Measurements from ENCODE around the gene UNC93B1.
A peak's percentile ranks its signal among the peaks of the same experiment; 100 is the strongest.

Gene UNC93B1

DNA sequence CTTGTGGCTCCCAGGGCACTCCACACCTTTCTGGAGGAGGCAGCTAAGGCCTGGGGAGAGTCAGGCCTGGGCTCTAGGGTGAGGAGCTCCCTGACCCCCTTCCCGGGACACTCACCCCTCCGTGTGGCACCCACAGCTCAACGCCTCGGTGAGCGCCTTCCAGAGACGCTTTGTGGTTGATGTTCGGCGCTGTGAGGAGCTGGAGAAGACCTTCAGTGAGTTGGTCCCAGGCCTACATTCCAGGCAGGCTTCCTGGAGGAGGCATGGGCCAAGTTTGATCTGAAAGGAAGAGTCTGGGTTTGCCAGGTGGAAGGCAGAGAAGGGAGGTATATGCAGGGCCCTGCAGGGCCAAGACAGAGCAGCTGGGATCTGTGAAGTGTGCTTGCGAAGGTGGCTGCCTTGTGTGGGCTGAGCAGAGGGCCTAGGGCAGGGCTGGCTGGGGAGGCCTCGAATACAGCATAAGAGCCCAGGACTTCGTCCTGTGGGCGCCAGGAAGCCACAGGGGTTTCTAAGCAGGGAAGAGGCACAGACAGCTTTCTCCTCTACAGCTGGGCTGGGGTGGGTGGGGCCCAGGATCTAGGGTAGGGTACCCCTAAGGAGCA lies 37.8 kb upstream of the UNC93B1 start:
- in situ Hi-C loops (cut with MboI; ENCODE audit: low pct_unique_long_range_greater_than_20kb, low sequenced_read_pairs), result no loop called here
- no peak for DNase-seq

DNA sequence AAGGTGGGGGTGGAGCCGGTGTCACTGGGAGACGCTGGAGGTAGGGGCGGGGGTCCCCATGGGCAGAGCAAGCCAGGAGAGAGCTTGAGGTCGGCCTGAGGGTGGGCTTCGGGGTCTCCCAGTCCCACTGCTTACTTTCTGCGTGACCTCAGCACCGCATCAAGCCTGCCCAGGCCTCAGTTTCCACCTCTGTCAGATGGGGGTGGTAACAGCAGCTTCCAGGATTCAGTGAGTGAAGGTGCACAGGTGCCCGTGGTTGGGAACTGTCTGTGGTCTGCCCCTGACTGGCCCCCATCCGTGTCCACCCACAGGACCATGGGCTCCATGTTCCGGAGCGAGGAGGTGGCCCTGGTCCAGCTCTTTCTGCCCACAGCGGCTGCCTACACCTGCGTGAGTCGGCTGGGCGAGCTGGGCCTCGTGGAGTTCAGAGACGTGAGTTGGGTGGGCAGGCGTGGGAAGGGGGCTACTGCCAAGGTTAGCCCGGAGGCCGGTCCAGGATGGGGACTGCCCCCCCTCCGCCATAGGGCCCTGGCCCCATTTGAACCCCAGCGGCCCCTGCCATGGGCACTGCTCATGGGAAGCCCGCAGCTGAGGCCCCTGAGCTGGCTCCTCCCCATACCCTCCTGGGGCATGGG lies 37.2 kb upstream of the UNC93B1 start:
- in situ Hi-C loops (cut with MboI; ENCODE audit: low pct_unique_long_range_greater_than_20kb, low sequenced_read_pairs), result no loop called here
- no peak for DNase-seq

DNA sequence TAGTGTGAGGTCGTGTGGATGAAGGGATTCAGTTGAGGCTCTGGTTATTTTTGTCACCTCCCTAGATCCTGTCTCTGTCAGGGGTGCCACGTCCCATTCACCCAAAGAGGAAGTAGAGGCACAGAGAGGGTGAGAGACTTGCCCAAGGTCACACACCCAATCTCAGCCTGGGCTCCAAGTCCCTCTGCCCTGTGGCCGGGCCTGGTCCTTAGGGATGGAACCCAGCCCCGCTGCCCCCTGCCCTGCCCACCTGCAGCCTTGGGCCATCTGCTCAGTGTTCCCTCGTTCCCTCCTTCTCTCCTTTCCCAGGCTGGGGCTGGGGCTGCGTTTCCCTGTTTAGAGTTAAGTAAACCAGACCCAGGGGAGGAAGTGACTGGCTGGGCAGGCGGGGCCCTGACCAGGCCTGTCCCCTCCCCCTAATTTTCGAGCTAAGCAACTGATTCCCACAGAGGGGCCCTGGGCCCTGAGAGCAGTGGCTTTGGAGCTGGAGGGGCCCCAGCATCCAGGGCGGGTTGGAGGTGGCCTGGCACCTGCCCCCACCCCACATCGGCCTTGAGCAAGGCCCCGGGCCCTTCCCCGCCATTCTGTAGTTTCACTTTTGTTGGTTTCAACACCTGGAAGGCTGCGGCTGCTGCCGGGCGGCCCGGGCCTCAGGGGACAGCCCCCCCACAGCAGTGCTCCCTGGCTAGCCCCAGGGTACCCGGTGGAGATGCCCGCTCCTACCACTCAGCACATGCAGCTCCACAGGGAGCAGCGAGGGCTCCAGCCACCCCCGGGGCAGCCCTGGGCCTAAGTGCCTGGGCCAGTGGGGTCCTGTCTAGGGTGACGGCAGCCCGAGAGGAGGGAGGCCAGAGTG lies 36.4 kb upstream of the UNC93B1 start:
- peak; percentile 85 for DNase-seq
- in situ Hi-C loops (cut with MboI; ENCODE audit: low pct_unique_long_range_greater_than_20kb, low sequenced_read_pairs), result no loop called here

DNA sequence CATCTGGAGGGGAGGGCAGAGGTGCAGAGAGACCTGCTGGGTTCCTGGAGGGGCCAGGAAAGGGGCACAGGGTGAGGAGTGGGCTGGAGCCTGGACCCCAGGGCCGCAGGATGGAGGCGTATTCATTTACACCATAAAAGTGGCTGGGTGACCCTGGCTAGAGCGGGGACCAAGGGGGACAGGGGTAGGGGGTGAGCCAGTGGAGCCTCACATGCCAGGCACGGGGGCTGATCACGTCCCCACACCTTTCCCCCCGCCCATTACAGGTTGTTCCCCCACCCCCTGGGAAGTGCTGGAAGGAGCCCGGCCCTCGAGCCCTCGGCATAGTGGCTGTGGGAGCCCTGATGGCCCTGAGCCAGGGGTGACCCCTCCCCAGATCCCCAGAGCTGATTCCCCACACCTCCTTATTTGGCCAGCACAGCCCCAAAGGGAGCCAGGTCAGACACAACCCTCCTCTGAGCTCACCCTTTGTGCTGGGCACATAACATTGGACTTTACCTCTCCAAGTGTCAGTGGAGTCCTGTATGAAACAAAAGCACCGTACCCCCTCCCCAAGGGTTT lies 35.7 kb upstream of the UNC93B1 start:
- in situ Hi-C loops (cut with MboI; ENCODE audit: low pct_unique_long_range_greater_than_20kb, low sequenced_read_pairs), result no loop called here

DNA sequence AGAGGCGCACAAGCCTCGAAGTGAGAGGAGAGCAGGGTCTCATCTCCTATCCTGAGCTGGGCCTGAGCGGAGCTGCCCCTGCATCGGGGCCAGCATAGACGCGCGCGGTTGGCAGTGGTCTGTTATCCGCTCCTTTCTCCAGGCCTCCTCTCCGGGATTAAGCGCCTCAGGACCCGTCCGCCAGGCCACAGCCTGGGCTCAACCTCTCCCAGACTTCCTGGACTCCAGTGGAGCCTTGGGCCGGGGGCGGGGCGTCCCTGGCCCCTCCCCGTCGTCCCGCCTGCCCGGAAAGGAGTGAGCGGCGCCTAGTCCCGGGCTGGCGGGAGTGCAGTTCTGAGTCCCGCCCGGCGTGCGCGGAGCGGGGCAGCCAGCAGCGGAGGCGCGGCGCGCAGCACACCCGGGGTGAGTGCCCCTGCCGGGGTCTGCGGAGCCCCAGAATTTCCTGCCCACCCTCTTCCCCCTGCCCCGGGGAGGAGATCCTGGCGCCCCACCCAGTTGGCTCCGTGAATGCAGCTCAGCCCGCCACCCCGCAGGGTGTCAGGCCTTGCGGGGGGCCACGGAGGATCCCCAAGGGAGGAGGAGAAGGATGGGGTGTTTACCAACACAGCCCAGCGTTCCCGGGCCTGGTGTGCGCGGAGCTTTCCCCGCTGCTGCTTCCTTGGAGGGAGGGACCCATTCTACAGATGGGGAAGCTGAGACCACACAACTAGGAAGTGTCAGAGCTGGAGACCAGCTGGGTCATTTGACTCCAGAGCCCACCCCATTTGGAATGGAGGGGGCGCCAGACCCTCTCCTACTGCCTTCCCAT lies 35.0 kb upstream of the UNC93B1 start, which contains the start of gene TCIRG1:
Gene TCIRG1 (plus strand): TSS at position 308 of the 808 bp plus-strand sequence. CDS start 2,247 bp downstream, outside the sequence.
- DNase-seq, result peak; percentile 80
- in situ Hi-C loops (cut with MboI; ENCODE audit: low pct_unique_long_range_greater_than_20kb, low sequenced_read_pairs), result no loop called here

More for the DNA sequence above, 35.7 kb upstream of the UNC93B1 start:
- DNase-seq, result no peak

DNA sequence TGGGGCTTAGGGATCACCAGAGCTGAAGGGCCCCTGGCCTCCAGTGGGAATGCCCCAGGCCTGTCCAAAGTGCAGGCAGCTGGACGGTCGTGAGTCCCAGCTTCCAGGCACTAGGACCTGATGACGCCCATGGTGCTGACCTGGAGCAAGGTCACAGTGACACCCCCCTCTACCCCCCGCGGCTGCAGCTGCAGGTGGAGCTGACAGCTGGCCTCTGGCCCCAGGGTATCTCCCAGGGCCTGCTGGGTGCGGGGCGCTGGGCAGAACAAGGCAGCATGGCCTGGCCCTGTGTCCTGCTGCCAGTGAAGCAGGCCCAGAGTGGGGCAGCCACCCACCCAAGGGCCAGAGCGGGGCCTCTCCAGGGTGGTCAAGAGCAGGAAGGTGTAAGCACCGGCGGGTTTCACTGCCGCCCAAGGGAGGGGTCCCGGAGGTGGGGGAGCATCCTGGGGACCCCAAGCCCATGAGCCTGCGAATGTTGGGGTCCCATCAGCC lies 34.4 kb upstream of the UNC93B1 start:
- no peak for DNase-seq
- in situ Hi-C loops (cut with MboI; ENCODE audit: low pct_unique_long_range_greater_than_20kb, low sequenced_read_pairs), result no loop called here

DNA sequence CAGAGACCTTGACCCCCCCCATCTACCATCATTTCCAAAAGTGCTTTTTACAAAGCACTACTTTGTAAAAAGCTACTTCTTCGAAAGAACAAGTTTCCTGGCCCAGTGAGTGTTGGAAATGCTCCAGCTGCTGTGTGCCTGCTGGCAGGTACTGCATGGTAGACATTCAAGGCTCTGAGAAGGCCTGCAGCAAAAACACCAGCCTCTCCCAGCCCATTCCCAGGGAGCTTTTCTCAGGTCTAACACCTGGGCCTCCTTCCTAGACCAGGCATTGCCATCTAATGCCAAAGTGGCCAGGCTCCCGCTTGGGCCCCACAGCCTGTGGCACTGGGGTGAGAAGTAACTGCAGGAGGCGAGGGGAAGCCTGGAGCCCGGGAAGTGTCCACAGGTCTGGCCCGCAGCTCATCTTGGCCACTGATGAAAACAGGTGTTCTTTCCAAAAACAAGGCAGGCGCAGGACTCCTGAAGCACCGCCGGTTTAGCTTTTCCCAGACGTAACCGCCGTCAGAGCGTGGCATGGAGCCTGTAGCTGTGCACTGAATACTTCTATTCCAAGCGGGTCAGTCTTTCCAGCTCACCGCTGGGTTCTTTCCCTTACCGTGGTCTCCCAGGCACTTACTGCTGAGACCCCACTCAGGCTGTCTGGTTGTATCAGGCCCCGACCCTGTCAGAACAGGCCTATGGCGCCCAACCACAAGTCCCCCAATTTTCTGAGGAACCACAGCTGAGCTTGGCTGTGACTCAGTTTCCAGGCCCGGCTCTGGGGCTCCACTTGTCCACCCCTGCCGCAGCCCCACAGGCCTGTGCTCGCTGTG lies 33.7 kb upstream of the UNC93B1 start:
- in situ Hi-C loops (cut with MboI; ENCODE audit: low pct_unique_long_range_greater_than_20kb, low sequenced_read_pairs), result no loop called here
- DNase-seq, result no peak

DNA sequence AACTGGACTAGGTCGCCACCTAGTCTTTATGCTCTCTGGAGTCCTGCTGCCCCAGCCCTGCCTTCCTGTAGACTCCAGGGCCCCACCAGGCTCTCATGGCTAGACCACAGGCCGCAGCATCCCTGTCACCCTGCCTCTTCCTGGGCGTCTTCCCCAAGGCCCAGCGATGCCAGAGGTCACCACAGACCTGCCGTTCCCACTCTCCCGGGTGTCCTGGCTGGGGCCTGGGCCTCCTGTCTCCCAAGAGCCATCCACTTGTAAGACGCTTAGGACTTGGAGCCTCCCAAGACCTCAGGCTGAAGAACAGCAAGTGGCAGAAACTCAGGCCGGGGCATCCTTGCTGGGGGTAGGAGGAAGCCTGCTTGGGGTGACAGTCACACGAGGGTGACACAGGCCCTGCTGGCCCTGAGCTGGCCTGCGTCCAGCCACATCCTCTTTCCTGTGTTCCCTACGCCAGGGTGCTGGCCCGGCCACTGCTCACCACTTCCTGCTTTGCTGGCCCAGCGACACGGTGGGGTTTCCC lies 32.9 kb upstream of the UNC93B1 start:
- in situ Hi-C loops (cut with MboI; ENCODE audit: low pct_unique_long_range_greater_than_20kb, low sequenced_read_pairs), result no loop called here
- peak; percentile 61 for DNase-seq

DNA sequence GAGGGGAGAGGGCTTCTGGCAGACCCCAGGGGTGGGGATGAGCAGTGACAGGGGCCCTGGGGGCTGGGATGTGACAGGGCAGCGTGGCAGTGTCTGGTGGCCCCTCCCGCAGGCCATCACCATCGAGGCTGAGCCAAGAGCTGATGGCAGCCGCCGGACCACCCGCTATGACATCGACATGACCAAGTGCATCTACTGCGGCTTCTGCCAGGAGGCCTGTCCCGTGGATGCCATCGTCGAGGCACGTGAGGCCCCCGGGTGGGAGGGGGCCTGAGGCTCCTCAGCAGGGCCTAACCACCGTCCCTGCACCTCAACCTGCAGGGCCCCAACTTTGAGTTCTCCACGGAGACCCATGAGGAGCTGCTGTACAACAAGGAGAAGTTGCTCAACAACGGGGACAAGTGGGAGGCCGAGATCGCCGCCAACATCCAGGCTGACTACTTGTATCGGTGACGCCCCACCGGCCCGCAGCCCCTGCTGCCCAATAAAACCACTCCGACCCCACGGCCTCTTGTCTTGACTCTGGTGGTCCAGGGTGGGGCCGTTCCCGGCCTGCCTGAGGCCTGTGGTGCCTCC lies 32.3 kb upstream of the UNC93B1 start:
- DNase-seq, result peak; percentile 34
- in situ Hi-C loops (cut with MboI; ENCODE audit: low pct_unique_long_range_greater_than_20kb, low sequenced_read_pairs), result no loop called here

DNA sequence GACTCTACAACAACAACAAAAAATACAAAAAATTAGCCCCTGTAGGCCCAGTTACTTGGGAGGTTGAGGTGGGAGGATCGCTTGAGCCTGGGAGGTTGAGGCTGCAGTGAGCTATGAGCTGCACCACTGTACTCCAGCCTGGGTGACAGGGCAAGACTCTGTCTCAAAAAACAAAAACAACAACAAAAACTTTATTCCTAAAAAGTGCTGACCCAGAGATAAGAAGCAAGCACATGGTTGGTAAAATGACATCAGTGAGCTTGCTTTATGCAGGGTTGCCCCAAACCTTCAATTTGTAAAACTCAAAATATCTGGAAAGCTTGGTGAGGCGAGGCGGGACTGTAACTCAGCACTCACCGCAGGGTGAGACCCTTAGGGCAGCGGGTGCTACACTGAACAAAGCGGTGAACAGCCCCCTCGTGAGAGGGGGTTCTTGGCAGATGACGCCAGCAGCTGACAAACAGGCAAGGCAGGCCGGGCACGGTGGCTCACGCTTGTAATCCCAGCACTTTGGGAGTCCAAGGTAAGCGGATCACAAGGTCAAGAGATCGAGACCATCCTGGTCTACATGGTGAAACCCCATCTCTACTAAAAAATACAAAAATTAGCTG lies 31.5 kb upstream of the UNC93B1 start:
- in situ Hi-C loops (cut with MboI; ENCODE audit: low pct_unique_long_range_greater_than_20kb, low sequenced_read_pairs), result no loop called here
- no peak for DNase-seq

DNA sequence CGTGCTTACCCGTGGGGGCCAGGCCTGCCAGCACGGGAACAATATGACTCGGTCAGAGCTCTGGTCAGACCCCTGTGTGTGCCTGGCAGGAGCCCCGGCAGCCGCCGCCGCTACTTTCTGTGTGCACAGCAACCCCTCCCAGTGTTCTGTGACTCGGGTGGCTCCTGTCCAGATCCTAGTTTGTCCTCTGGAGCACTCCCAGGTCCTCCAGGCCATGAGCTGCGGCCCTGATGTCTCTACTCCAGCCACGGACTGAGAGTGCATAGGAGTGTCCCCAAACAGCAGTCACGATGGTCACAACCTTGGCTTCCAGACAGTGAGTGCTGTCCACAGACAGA lies 29.8 kb upstream of the UNC93B1 start:
- in situ Hi-C loops (cut with MboI; ENCODE audit: low pct_unique_long_range_greater_than_20kb, low sequenced_read_pairs), result no loop called here
- no peak for DNase-seq

DNA sequence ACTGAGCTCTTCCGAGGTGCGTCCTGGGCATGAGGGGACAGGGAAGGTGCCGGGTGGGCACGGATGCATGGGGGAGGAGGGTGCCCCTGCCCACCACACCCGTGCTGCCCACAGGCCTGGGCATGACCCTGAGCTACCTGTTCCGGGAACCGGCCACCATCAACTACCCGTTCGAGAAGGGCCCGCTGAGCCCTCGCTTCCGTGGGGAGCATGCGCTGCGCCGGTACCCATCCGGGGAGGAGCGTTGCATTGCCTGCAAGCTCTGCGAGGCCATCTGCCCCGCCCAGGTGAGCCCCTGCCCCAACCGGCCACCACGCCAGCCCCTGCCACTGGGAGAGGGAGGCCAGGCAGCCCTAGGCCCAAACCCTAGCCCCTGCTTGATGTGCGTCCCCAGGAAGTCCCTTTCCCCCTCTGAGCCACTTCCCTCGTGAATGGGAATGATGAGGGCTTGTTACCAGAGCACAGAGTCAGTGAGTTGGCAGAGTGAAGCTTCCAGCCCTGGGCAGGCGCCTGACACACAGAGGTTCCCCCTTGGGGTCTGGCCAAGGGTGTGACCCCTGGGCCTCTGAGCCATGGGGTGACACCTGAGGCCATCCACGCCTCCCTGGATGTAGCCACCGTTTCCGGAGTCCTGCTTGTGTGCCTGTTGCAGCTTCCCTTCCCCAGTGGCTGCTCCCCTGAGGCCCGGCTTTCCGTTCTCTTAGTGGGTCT lies 29.3 kb upstream of the UNC93B1 start:
- no peak for DNase-seq
- in situ Hi-C loops (cut with MboI; ENCODE audit: low pct_unique_long_range_greater_than_20kb, low sequenced_read_pairs), result no loop called here

DNA sequence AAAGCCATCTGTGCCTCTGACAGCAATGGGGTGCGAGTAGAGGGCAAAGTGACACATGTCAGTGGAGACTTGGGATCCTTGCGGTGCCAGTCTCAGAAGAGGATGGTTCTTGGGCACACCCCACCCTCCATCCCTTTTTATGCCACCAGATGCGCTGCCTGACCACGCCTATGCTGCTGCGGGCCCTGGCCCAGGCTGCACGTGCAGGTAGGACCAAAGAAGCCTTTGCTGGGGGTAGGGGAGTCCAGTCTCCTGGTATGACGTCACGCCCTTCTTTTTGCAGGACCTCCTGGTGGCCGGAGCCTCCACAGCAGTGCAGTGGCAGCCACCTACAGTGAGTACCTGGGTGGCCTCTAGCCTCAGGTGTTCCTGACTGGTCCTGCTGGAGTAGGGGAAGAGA lies 28.1 kb upstream of the UNC93B1 start:
- DNase-seq, result no peak
- in situ Hi-C loops (cut with MboI; ENCODE audit: low pct_unique_long_range_greater_than_20kb, low sequenced_read_pairs), result no loop called here

DNA sequence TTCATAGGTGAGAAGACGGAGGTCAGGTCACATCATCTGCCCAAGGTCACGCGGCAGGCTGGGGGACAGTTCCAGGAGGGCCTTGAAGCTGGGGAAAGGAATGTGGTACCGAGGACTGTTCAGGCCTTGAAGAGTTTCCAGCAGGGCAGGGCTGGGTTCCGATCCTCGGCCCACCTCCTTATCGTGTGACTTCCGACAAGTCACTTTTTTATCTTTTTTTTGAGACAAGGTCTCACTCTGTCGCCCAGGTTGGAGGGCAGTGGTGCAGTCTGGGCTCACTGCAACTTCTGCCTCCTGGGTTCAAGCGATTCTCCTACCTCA lies 27.2 kb upstream of the UNC93B1 start:
- DNase-seq, result no peak
- in situ Hi-C loops (cut with MboI; ENCODE audit: low pct_unique_long_range_greater_than_20kb, low sequenced_read_pairs), result no loop called here

DNA sequence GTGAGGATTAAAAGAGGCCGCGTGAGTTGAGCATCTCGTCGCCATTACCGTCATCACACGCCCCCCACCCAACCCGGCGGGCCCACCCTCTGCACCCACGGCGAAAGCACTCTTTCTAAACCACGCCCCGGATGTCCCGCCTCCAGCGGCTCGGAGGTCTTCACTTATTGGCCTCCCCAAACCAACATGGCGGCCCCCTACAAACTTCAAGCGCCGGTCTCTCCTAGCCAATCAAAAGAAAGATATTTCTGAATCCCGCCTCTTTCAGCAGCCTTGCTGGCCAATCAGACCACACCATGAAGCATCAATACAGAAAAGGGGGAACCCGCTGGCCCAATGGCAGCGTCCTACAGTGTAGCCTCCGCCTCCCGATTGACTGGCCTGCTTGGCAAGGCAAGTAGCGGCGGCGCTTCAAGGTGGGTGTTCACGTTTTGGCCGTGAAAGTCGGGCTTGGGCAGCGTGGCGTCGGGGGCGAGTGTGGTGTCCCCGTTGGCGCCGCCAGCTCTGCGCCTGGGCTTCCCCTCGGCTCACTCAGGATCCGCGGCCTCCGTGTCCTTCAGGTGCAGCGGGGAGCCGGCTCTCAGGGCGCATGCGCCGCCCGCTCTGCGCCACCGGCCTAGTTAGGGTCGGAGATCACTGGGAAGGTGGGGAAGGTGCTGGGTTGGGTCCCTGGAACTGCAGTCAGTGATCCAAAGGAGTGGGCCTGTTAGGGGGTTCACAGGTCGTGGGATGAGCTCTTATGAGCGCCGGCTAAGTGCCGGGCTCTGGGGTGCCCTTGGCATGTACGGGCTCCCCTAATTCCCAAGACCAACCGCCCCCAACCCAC lies 26.6 kb upstream of the UNC93B1 start, which contains the start of gene NDUFS8:
Gene NDUFS8 (plus strand): TSS at position 364 of the 826 bp plus-strand sequence. CDS start 1,471 bp downstream, outside the sequence.
- DNase-seq, result peak; percentile 100
- in situ Hi-C loops (cut with MboI; ENCODE audit: low pct_unique_long_range_greater_than_20kb, low sequenced_read_pairs), result no loop called here

All from KBM-7 (cell line).